Measurements from ENCODE around the gene SLC16A13. TPM values are rescaled to one million over a fixed set of nuclear protein-coding genes. Genes with fewer than 3 reads are reported as not detected.
"Not testable (repeated sequence)": the region's sequence is repeated elsewhere in the genome, so short reads cannot be mapped to it uniquely, and the experiment has no call there.

Gene SLC16A13
- total RNA-seq: 10.1 TPM
- long read RNA-seq, partial matches to known transcripts: 3 of 5 reads
- long read RNA-seq, other reads (novel, unspliced or antisense): 0 of 5 reads

GRCh38 chr17:7035591-7036368 is at the start of gene SLC16A13:
TSS of gene SLC16A13 (plus strand) at chr17:7036015. CDS start at chr17:7036383, 368 bp downstream.
- intact Hi-C loops (cut with DNase I): no loop called here
- no peaks in the 10 kb centered on the region for H3K36me3 ChIP-seq
- DNase-seq (peak; percentile 99), ATAC-seq (peak; percentile 97)
- TF ChIP-seq CTCF (IDR thresholded peaks at IDR 0.05): no peak
- peak within 1 kb of the TSS; percentile 76 for H3K4me3 ChIP-seq
- H3K9me3 ChIP-seq: no peaks in the 10 kb centered on the region
- H3K4me1 ChIP-seq: peaks cover 13% of the 10 kb centered on the region
- H3K27ac ChIP-seq: peak within 1 kb of the TSS; percentile 90
- H3K27me3 ChIP-seq: no peaks in the 10 kb centered on the region

GRCh38 chr17:6986676-6987075 is 49.1 kb upstream of the SLC16A13 start:
- Histone ChIP-seq H3K27ac (no peak overlapping the region), H3K4me3 (no peak overlapping the region), H3K36me3 (no peaks in the 10 kb centered on the region), H3K4me1 (no peaks in the 10 kb centered on the region), H3K9me3 (no peaks in the 10 kb centered on the region), H3K27me3 (no peaks in the 10 kb centered on the region)
- DNase-seq (no peak), ATAC-seq (no peak)
- no peak for TF ChIP-seq CTCF (IDR thresholded peaks at IDR 0.05)
- intact Hi-C loops (cut with DNase I): no loop called here

- no peaks in the 10 kb centered on the region for H3K4me1 ChIP-seq
- no peaks in the 10 kb centered on the region for H3K9me3 ChIP-seq
- intact Hi-C loops (cut with DNase I): no loop called here
- no peaks in the 10 kb centered on the region for H3K36me3 ChIP-seq
- DNase-seq (no peak), ATAC-seq (no peak)
- H3K27me3 ChIP-seq: no peaks in the 10 kb centered on the region
- no peak overlapping the region for H3K4me3 ChIP-seq
- TF ChIP-seq CTCF (IDR thresholded peaks at IDR 0.05): no peak
- no peak overlapping the region for H3K27ac ChIP-seq
Observed at GRCh38 chr17:6989779-6990178, 46.0 kb upstream of the SLC16A13 start.

GRCh38 chr17:6993613-6994056 is 42.2 kb upstream of the SLC16A13 start:
- DNase-seq; H3K9me3 ChIP-seq; H3K4me3 ChIP-seq; H3K36me3 ChIP-seq; H3K27ac ChIP-seq; intact Hi-C loops (cut with DNase I); H3K4me1 ChIP-seq; ATAC-seq; H3K27me3 ChIP-seq: not testable (repeated sequence)

GRCh38 chr17:6994118-6994598 is 41.7 kb upstream of the SLC16A13 start:
- no peak for TF ChIP-seq CTCF (IDR thresholded peaks at IDR 0.05)
- Histone ChIP-seq H3K9me3 (no peaks in the 10 kb centered on the region), H3K4me3 (no peak overlapping the region), H3K27me3 (no peaks in the 10 kb centered on the region), H3K4me1 (peaks cover 3% of the 10 kb centered on the region), H3K27ac (no peak overlapping the region), H3K36me3 (no peaks in the 10 kb centered on the region)
- intact Hi-C loops (cut with DNase I): no loop called here
- no peak for ATAC-seq
- DNase-seq: no peak

- intact Hi-C loops (cut with DNase I): no loop called here
- TF ChIP-seq CTCF (IDR thresholded peaks at IDR 0.05): no peak
- no peak overlapping the region for H3K27ac ChIP-seq
- no peak for ATAC-seq
- DNase-seq: no peak
- H3K4me3 ChIP-seq: no peak overlapping the region
- peaks cover 6% of the 10 kb centered on the region for H3K36me3 ChIP-seq
- peaks cover 3% of the 10 kb centered on the region for H3K4me1 ChIP-seq
- no peaks in the 10 kb centered on the region for H3K9me3 ChIP-seq
- H3K27me3 ChIP-seq: no peaks in the 10 kb centered on the region
Observed at GRCh38 chr17:6994666-6995256, 41.1 kb upstream of the SLC16A13 start.

Measured in upper lobe of right lung (tissue), 1 donor.